OCI-LY7 (cell line): ENCODE data around the gene SINHCAF. TPM values are rescaled to one million over a fixed set of nuclear protein-coding genes. Genes with fewer than 3 reads are reported as not detected.

ENCODE experiments used
- BruUV-seq: library from RNA; stranded (reverse); fragments of 400-500 nt; replicated peaks from 2 replicates; lab custom pipeline; 2021; lab: Mats Ljungman, UMichigan
- CTCF ChIA-PET: fragments of 300-600 bp; sonication (Branson Sonifier 250); formaldehyde crosslinking; loops from one replicate; lab custom pipeline; 2022; ENCODE audit warnings: antibody characterized with exemption; ENCODE audit not compliant: unreplicated experiment; lab: Charles Lee
- POLR2A ChIA-PET: fragments of 300-600 bp; sonication (Branson Sonifier 250); formaldehyde crosslinking; loops from one replicate; lab custom pipeline; 2022; ENCODE audit warnings: antibody characterized with exemption; lab: Charles Lee
- DNase-seq: peaks from one replicate; pipeline ENCODE4 v3.0.0-alpha.2; 2015; ENCODE audit warnings: low spot score
- H2AFZ ChIP-seq: fragments of 200-600 bp; sonication (generic), shearing (Covaris generic); 2 replicates; pipeline ENCODE4 v1.6.1; 2014; ENCODE audit warnings: mild to moderate bottlenecking, antibody characterized with exemption, low read length, moderate library complexity
- H3K27ac ChIP-seq: fragments of 200-600 bp; sonication (generic); 2 replicates; pipeline ENCODE4 v1.5.1; 2014; ENCODE audit warnings: mixed run types, low read depth, mild to moderate bottlenecking, moderate library complexity, low read length, inconsistent platforms; ENCODE audit not compliant: poor library complexity, severe bottlenecking
- H3K36me3 ChIP-seq: fragments of 200-600 bp; sonication (generic); 2 replicates; pipeline ENCODE4 v1.6.1; 2014; ENCODE audit warnings: mild to moderate bottlenecking, antibody characterized with exemption, low read length, moderate library complexity, mixed read lengths; ENCODE audit not compliant: insufficient read depth
- H3K4me1 ChIP-seq: fragments of 200-600 bp; sonication (generic); 2 replicates; pipeline ENCODE4 v1.5.1; 2014; ENCODE audit warnings: mild to moderate bottlenecking, low read length; ENCODE audit not compliant: insufficient read depth, poor library complexity, severe bottlenecking
- H3K4me2 ChIP-seq: fragments of 200-600 bp; sonication (generic); 2 replicates; pipeline ENCODE4 v1.6.1; 2014; ENCODE audit warnings: mild to moderate bottlenecking, low read length
- H3K4me3 ChIP-seq: fragments of 200-600 bp; sonication (generic); 2 replicates; pipeline ENCODE4 v1.5.1; 2014; ENCODE audit warnings: mild to moderate bottlenecking, low read depth, low read length; ENCODE audit not compliant: poor library complexity, severe bottlenecking
- H3K79me2 ChIP-seq: fragments of 200-600 bp; sonication (generic); 2 replicates; pipeline ENCODE4 v1.6.1; 2016; ENCODE audit warnings: low read depth, mild to moderate bottlenecking, low read length, moderate library complexity, mixed read lengths; ENCODE audit not compliant: insufficient read depth
- H3K9me2 ChIP-seq: fragments of 200-600 bp; sonication (generic); 2 replicates; pipeline ENCODE4 v1.6.1; 2016; ENCODE audit warnings: mild to moderate bottlenecking, low read length, mixed read lengths; ENCODE audit not compliant: insufficient read depth
- H3K9me3 ChIP-seq: fragments of 200-600 bp; sonication (generic); 2 replicates; pipeline ENCODE4 v1.6.1; 2014; ENCODE audit warnings: mild to moderate bottlenecking, mixed run types, low read length, mixed read lengths
- H4K20me1 ChIP-seq: fragments of 200-600 bp; sonication (generic); 2 replicates; pipeline ENCODE4 v1.6.1; 2014; ENCODE audit warnings: mild to moderate bottlenecking, antibody characterized with exemption, low read length, moderate library complexity, mixed read lengths; ENCODE audit not compliant: insufficient read depth
- EZH2phosphoT487 ChIP-seq: fragments of 200-600 bp; sonication (generic); IDR thresholded peaks from 2 replicates; pipeline ENCODE4 v1.6.1; 2018; ENCODE audit warnings: low read depth, borderline replicate concordance, mild to moderate bottlenecking, mixed run types, antibody characterized with exemption, low read length, moderate library complexity, mixed read lengths
- intact Hi-C: fragments of 100-400 bp; cut with micrococcal nuclease; formaldehyde crosslinking; loops from one replicate; pipeline ENCODE4 v1.10.0; 2022; ENCODE audit not compliant: unreplicated experiment
- total RNA-seq, 2 experiments: library from RNA; depleted of rRNA in 1 of 2; stranded (reverse); fragments of >200 nt in 1 of 2; shearing (Covaris generic) in 1 of 2; gene quantifications; 2 replicates each; pipeline ENCODE4 v1.2.3, GENCODE V29; 2014 to 2022
- TF ChIP-seq, protein P1 (sequence below): fragments of 200-600 bp; sonication (generic); conservative IDR thresholded peaks from 2 replicates; pipeline ENCODE4 v1.5.1; 2014; ENCODE audit warnings: mild to moderate bottlenecking, antibody characterized with exemption, low read length, moderate library complexity, mixed read lengths

Gene SINHCAF
- total RNA-seq, 2 experiments from 2014 or later, result 51.0 to 86.2 TPM

- Histone ChIP-seq H3K4me2 (peak overlapping the region; percentile 87), H4K20me1 (peaks cover 58% of the 10 kb centered on the region), H3K79me2 (peaks cover 90% of the 10 kb centered on the region), H3K9me3 (no peaks in the 10 kb centered on the region), H3K36me3 (no peaks in the 10 kb centered on the region), H3K9me2 (no peaks in the 10 kb centered on the region), H2AFZ (no peak overlapping the region), H3K4me1 (peaks cover 65% of the 10 kb centered on the region), H3K4me3 (no peak overlapping the region), H3K27ac (no peak overlapping the region)
- ChIA-PET POLR2A (interaction anchor here (0.5 to 1.3 kb wide), 3 partner anchors 25 to 279 kb away, joined by 3 to 5 read pairs (median 4); no protein-coding TSS in a partner anchor), CTCF (interaction anchor here (1.7 kb wide), 1 partner anchor 50 kb away, joined by 4 read pairs; no protein-coding TSS in a partner anchor)
- BruUV-seq, result no TSS peak
- no peak for TF ChIP-seq EZH2phosphoT487
- TF ChIP-seq, protein P1, sequence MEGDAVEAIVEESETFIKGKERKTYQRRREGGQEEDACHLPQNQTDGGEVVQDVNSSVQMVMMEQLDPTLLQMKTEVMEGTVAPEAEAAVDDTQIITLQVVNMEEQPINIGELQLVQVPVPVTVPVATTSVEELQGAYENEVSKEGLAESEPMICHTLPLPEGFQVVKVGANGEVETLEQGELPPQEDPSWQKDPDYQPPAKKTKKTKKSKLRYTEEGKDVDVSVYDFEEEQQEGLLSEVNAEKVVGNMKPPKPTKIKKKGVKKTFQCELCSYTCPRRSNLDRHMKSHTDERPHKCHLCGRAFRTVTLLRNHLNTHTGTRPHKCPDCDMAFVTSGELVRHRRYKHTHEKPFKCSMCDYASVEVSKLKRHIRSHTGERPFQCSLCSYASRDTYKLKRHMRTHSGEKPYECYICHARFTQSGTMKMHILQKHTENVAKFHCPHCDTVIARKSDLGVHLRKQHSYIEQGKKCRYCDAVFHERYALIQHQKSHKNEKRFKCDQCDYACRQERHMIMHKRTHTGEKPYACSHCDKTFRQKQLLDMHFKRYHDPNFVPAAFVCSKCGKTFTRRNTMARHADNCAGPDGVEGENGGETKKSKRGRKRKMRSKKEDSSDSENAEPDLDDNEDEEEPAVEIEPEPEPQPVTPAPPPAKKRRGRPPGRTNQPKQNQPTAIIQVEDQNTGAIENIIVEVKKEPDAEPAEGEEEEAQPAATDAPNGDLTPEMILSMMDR, result no peak
- intact Hi-C loops, result loop anchor here (5.0 to 10.0 kb wide), 4 partner anchors 265 to 953 kb away; partner anchors contain the start of gene ETFBKMT
- DNase-seq, result no peak
These were observed 4.1 kb downstream of the SINHCAF start for GRCh38 chr12:31321897-31322228.

DNA sequence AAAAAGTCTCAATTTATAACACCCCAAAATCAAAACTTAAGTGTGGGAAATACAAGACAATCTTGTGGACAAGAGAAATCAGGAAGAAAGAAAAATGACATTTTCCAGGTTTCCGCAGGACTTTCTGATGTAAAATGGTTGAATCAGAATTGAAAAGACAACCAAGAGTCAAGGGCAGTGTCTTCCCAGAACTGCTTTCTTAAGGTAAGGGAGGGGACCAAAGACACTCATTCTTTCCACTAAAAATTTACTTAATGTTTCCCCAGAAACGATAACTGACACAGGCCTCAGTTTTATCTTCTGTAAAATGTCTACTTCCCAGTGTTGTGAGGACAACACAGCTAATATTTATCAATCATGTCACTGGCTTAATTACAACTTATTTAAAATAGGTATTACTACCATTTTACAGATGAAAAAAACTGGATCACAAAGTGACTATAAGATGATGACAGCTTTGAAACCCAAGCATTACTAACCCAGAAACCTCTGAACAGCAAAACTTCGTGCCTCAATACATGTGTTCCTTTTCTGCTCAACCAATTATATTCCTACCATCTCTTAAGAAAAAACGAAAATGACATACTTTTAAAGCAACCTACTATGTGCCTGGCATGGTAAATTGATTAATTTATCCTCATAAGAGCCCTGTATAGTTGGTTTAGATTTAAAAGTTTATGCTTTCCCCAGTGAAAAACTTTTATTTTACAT lies 4.6 kb downstream of the SINHCAF start:
- Histone ChIP-seq H4K20me1 (peaks cover 61% of the 10 kb centered on the region), H3K4me1 (peaks cover 65% of the 10 kb centered on the region), H3K4me3 (peak overlapping the region; percentile 17), H3K36me3 (no peaks in the 10 kb centered on the region), H3K9me3 (no peaks in the 10 kb centered on the region), H3K4me2 (peak overlapping the region; percentile 87), H3K79me2 (peaks cover 95% of the 10 kb centered on the region), H3K9me2 (no peaks in the 10 kb centered on the region), H2AFZ (no peak overlapping the region), H3K27ac (no peak overlapping the region)
- no peak for DNase-seq
- CTCF ChIA-PET, result interaction anchor here (1.7 kb wide), 1 partner anchor 49 kb away, joined by 4 read pairs; no protein-coding TSS in a partner anchor
- TSS peak; percentile 18 for BruUV-seq
- POLR2A ChIA-PET, result interaction anchor here (0.6 to 1.0 kb wide), 3 partner anchors 21 to 298 kb away, joined by 3 read pairs; no protein-coding TSS in a partner anchor
- intact Hi-C loops, result loop anchor here (5.0 to 10.0 kb wide), 4 partner anchors 266 to 953 kb away; partner anchors contain the start of gene ETFBKMT
- TF ChIP-seq, protein P1, result no peak
- TF ChIP-seq EZH2phosphoT487, result no peak
